Fibroblast of lung (primary cell): ENCODE measurements around the gene DGLUCY. TPM values are rescaled to one million over a fixed set of nuclear protein-coding genes. Genes with fewer than 3 reads are reported as not detected.

ENCODE experiments used
- DNase-seq, 2 donors: peaks; one replicate each; pipeline versions ENCODE4 v3.0.0 to v3.0.0-alpha.2; 2010; ENCODE audit warnings: low read depth in 2 of 2
- H2AFZ ChIP-seq: 2 replicates; pipeline ENCODE4 v1.5.1; 2012; ENCODE audit warnings: low read length, control low read depth, inconsistent platforms
- H3K27ac ChIP-seq: 2 replicates; pipeline ENCODE4 v1.5.1; 2011; ENCODE audit warnings: low read length, control low read depth; ENCODE audit not compliant: insufficient read depth
- H3K27me3 ChIP-seq: 2 replicates; pipeline ENCODE4 v1.5.1; 2011; ENCODE audit warnings: mild to moderate bottlenecking, low read length; ENCODE audit not compliant: control insufficient read depth, insufficient read depth
- H3K36me3 ChIP-seq: 2 replicates; pipeline ENCODE4 v1.5.1; 2011; ENCODE audit warnings: low read length; ENCODE audit not compliant: control insufficient read depth, insufficient read depth
- H3K4me1 ChIP-seq: 2 replicates; pipeline ENCODE4 v1.5.1; 2011; ENCODE audit warnings: low read length; ENCODE audit not compliant: control insufficient read depth, insufficient read depth; ENCODE audit errors: extremely low read depth
- H3K4me2 ChIP-seq: 2 replicates; pipeline ENCODE4 v1.5.1; 2011; ENCODE audit warnings: low read length, control low read depth; ENCODE audit not compliant: insufficient read depth; ENCODE audit errors: extremely low read depth
- H3K4me3 ChIP-seq, 4 experiments: fragments of 200-600 bp in 1 of 4; sonication (generic) in 1 of 4; replicated peaks in 1 of 4; 2 replicates each; pipeline ENCODE4 v1.5.1; 2011 to 2016; ENCODE audit warnings: low read length in 4 of 4, low read depth in 3 of 4, mild to moderate bottlenecking in 3 of 4, control low read depth in 2 of 4, inconsistent platforms in 1 of 4, mixed read lengths in 1 of 4; ENCODE audit not compliant: insufficient read depth in 1 of 4; ENCODE audit errors: control extremely low read depth in 1 of 4
- H3K79me2 ChIP-seq: 2 replicates; pipeline ENCODE4 v1.5.1; 2012; ENCODE audit warnings: mild to moderate bottlenecking, low read length, inconsistent platforms; ENCODE audit not compliant: control insufficient read depth, insufficient read depth
- H3K9ac ChIP-seq: 2 replicates; pipeline ENCODE4 v1.5.1; 2011; ENCODE audit warnings: mild to moderate bottlenecking, low read length, control low read depth; ENCODE audit not compliant: insufficient read depth
- H3K9me3 ChIP-seq: 2 replicates; pipeline ENCODE4 v1.5.1; 2012; ENCODE audit warnings: low read depth, low read length; ENCODE audit not compliant: control insufficient read depth, insufficient read depth
- H4K20me1 ChIP-seq: 2 replicates; pipeline ENCODE4 v1.5.1; 2011; ENCODE audit warnings: low read length; ENCODE audit not compliant: control insufficient read depth, insufficient read depth; ENCODE audit errors: extremely low read depth
- EZH2 ChIP-seq: IDR thresholded peaks from 2 replicates; pipeline ENCODE4 v1.5.1; 2012; ENCODE audit warnings: low read length, control low read depth, mild to moderate bottlenecking; ENCODE audit errors: missing control alignments
- polyA minus RNA-seq: library from RNA; depleted of rRNA, polyadenylated mRNA; stranded (reverse); fragments of >200 nt; gene quantifications from 2 replicates; pipeline ENCODE4 v1.2.3, GENCODE V29; 2011; ENCODE audit warnings: low replicate concordance
- polyA plus RNA-seq, 2 donors: library from polyadenylated mRNA; depleted of rRNA in 1 of 2; stranded (reverse) in 1 of 2; unstranded in 1 of 2; fragments of >200 nt; gene quantifications; 2 replicates each; pipeline ENCODE4 v1.2.1, GENCODE V29; 2011 to 2012; ENCODE audit warnings: missing spikeins in 1 of 2
- total RNA-seq: library from RNA; depleted of rRNA; stranded (reverse); fragments of >200 nt; gene quantifications from 2 replicates; pipeline ENCODE4 v1.2.1, GENCODE V29; 2014
- TF ChIP-seq, protein P1 (sequence below), 2 donors: IDR thresholded peaks in 1 of 2; conservative IDR thresholded peaks in 1 of 2; 1 replicate in 1 of 2; 2 replicates in 1 of 2; pipeline ENCODE4 v1.5.1; 2011 to 2012; ENCODE audit warnings: low read length in 2 of 2, control low read depth in 1 of 2, inconsistent platforms in 1 of 2, low read depth in 1 of 2, mild to moderate bottlenecking in 1 of 2

Gene DGLUCY, protein sequence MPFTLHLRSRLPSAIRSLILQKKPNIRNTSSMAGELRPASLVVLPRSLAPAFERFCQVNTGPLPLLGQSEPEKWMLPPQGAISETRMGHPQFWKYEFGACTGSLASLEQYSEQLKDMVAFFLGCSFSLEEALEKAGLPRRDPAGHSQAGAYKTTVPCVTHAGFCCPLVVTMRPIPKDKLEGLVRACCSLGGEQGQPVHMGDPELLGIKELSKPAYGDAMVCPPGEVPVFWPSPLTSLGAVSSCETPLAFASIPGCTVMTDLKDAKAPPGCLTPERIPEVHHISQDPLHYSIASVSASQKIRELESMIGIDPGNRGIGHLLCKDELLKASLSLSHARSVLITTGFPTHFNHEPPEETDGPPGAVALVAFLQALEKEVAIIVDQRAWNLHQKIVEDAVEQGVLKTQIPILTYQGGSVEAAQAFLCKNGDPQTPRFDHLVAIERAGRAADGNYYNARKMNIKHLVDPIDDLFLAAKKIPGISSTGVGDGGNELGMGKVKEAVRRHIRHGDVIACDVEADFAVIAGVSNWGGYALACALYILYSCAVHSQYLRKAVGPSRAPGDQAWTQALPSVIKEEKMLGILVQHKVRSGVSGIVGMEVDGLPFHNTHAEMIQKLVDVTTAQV
- total RNA-seq, result 41.9 and 62.1 TPM in 2 replicates
- polyA plus RNA-seq, result 26.7 and 33.7 TPM in 2 replicates
- 25.7 and 30.5 TPM in 2 replicates for polyA plus RNA-seq (2012)
- 32.5 and 38.9 TPM in 2 replicates for polyA minus RNA-seq

GRCh38 chr14:91113829-91114078 lies at the start of gene DGLUCY:
Gene DGLUCY, plus strand, starts transcription at chr14:91114073. Its CDS starts 46,222 bp downstream, at chr14:91160295.
- Histone ChIP-seq H4K20me1 (no peaks in the 10 kb centered on the region), H3K79me2 (peaks cover 4% of the 10 kb centered on the region), H3K9ac (peak within 1 kb of the TSS; percentile 77), H3K4me3 (peak within 1 kb of the TSS; percentile 63 to 92 (median 78)), H3K4me1 (peaks cover 4% of the 10 kb centered on the region), H3K36me3 (no peaks in the 10 kb centered on the region), H2AFZ (peak within 1 kb of the TSS; percentile 84), H3K9me3 (no peaks in the 10 kb centered on the region), H3K4me2 (peak within 1 kb of the TSS; percentile 98), H3K27me3 (no peaks in the 10 kb centered on the region), H3K27ac (peak within 1 kb of the TSS; percentile 87)
- TF ChIP-seq EZH2, result no peak
- TF ChIP-seq, protein P1, sequence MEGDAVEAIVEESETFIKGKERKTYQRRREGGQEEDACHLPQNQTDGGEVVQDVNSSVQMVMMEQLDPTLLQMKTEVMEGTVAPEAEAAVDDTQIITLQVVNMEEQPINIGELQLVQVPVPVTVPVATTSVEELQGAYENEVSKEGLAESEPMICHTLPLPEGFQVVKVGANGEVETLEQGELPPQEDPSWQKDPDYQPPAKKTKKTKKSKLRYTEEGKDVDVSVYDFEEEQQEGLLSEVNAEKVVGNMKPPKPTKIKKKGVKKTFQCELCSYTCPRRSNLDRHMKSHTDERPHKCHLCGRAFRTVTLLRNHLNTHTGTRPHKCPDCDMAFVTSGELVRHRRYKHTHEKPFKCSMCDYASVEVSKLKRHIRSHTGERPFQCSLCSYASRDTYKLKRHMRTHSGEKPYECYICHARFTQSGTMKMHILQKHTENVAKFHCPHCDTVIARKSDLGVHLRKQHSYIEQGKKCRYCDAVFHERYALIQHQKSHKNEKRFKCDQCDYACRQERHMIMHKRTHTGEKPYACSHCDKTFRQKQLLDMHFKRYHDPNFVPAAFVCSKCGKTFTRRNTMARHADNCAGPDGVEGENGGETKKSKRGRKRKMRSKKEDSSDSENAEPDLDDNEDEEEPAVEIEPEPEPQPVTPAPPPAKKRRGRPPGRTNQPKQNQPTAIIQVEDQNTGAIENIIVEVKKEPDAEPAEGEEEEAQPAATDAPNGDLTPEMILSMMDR (conservative IDR thresholded peaks at IDR 0.05 in 1 of 2, IDR thresholded peaks at IDR 0.05 in 1 of 2; ENCODE audit: low read depth in 1 of 2, low read length in 2 of 2), result no peak
- DNase-seq, result peak; percentile 78 to 79

DNA sequence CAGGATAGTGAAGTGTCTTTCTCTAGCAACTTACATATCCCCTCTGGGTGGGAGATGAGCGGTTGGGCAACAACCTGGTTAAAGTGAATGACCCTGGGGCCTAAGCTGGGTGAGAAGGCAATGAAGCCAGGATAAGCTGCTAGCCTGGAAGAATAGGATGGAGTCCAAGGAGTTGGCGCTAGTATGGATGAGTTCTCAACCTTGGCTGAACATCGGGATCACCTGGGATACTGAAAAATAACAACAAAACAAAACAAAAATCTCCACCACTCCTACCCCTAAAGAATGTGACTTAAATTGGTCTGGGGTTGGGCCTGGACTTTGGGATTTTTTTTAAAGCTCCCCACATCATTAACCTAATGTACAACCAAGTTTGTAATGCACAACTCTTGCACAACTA lies 48.6 kb upstream of the DGLUCY start:
- Histone ChIP-seq H2AFZ (no peak overlapping the region), H3K27me3 (no peaks in the 10 kb centered on the region), H3K4me2 (no peak overlapping the region), H3K9ac (no peak overlapping the region), H4K20me1 (no peaks in the 10 kb centered on the region), H3K79me2 (no peaks in the 10 kb centered on the region), H3K4me1 (peaks cover 3% of the 10 kb centered on the region), H3K9me3 (no peaks in the 10 kb centered on the region), H3K36me3 (no peaks in the 10 kb centered on the region), H3K27ac (no peak overlapping the region), H3K4me3 (no peak overlapping the region)
- TF ChIP-seq, protein P1 (conservative IDR thresholded peaks at IDR 0.05 in 1 of 2, IDR thresholded peaks at IDR 0.05 in 1 of 2; ENCODE audit: low read depth in 1 of 2, low read length in 2 of 2), result no peak
- TF ChIP-seq EZH2, result no peak
- DNase-seq, result no peak

- H3K4me3 ChIP-seq, result no peak overlapping the region
- no peak for DNase-seq
- H4K20me1 ChIP-seq, result no peaks in the 10 kb centered on the region
- no peaks in the 10 kb centered on the region for H3K79me2 ChIP-seq
- H2AFZ ChIP-seq, result no peak overlapping the region
- no peaks in the 10 kb centered on the region for H3K27me3 ChIP-seq
- no peaks in the 10 kb centered on the region for H3K9me3 ChIP-seq
- H3K9ac ChIP-seq, result no peak overlapping the region
- TF ChIP-seq, protein P1 (conservative IDR thresholded peaks at IDR 0.05 in 1 of 2, IDR thresholded peaks at IDR 0.05 in 1 of 2; ENCODE audit: low read depth in 1 of 2, low read length in 2 of 2), result no peak
- no peak for TF ChIP-seq EZH2
- no peak overlapping the region for H3K27ac ChIP-seq
- no peaks in the 10 kb centered on the region for H3K4me1 ChIP-seq
- no peak overlapping the region for H3K4me2 ChIP-seq
- H3K36me3 ChIP-seq, result no peaks in the 10 kb centered on the region
These were observed 46.7 kb upstream of the DGLUCY start for GRCh38 chr14:91067186-91067585.
